ENCODE measurements around the gene CITED4. TPM values are rescaled to one million over a fixed set of nuclear protein-coding genes. Genes with fewer than 3 reads are reported as not detected.

Gene CITED4
- total RNA-seq, 1 donor from 2014 or later: 30.8 TPM

GRCh38 chr1:40877698-40878097 lies 15.5 kb upstream of the CITED4 start:
- no peak for TF ChIP-seq CTCF (IDR thresholded peaks at IDR 0.05; ENCODE audit: unreplicated experiment)
- H3K36me3 Mint-ChIP-seq (ENCODE audit: insufficient read depth): no peaks in the 10 kb centered on the region
- H3K27ac Mint-ChIP-seq: no peak overlapping the region
- peaks cover 2% of the 10 kb centered on the region for H3K4me1 Mint-ChIP-seq (ENCODE audit: low read depth)
- peaks cover 6% of the 10 kb centered on the region for H3K9me3 Mint-ChIP-seq (ENCODE audit: low read depth)
- no peak for DNase-seq (ENCODE audit: low spot score, unreplicated experiment)
- peaks cover 4% of the 10 kb centered on the region for H3K27me3 Mint-ChIP-seq
- H3K4me3 Mint-ChIP-seq (ENCODE audit: low read depth): no peak overlapping the region

GRCh38 chr1:40876891-40877290 lies 14.7 kb upstream of the CITED4 start:
- no peak overlapping the region for H3K27ac Mint-ChIP-seq
- no peak for TF ChIP-seq CTCF (IDR thresholded peaks at IDR 0.05; ENCODE audit: unreplicated experiment)

GRCh38 chr1:40876436-40876761 lies 14.2 kb upstream of the CITED4 start:
- H3K36me3 Mint-ChIP-seq (ENCODE audit: insufficient read depth): no peaks in the 10 kb centered on the region
- H3K9me3 Mint-ChIP-seq (ENCODE audit: low read depth): peaks cover 6% of the 10 kb centered on the region
- no peak overlapping the region for H3K4me3 Mint-ChIP-seq (ENCODE audit: low read depth)
- TF ChIP-seq CTCF (IDR thresholded peaks at IDR 0.05; ENCODE audit: unreplicated experiment): no peak
- H3K4me1 Mint-ChIP-seq (ENCODE audit: low read depth): peaks cover 2% of the 10 kb centered on the region
- DNase-seq (ENCODE audit: low spot score, unreplicated experiment): no peak
- no peak overlapping the region for H3K27ac Mint-ChIP-seq
- peaks cover 4% of the 10 kb centered on the region for H3K27me3 Mint-ChIP-seq

More at GRCh38 chr1:40876891-40877290, 14.7 kb upstream of the CITED4 start:
- H3K36me3 Mint-ChIP-seq (ENCODE audit: insufficient read depth): no peaks in the 10 kb centered on the region
- no peak for DNase-seq (ENCODE audit: low spot score, unreplicated experiment)
- H3K9me3 Mint-ChIP-seq (ENCODE audit: low read depth): peaks cover 6% of the 10 kb centered on the region
- H3K4me1 Mint-ChIP-seq (ENCODE audit: low read depth): peaks cover 2% of the 10 kb centered on the region
- H3K4me3 Mint-ChIP-seq (ENCODE audit: low read depth): no peak overlapping the region
- peaks cover 4% of the 10 kb centered on the region for H3K27me3 Mint-ChIP-seq

- DNase-seq (ENCODE audit: low spot score, unreplicated experiment): no peak
- Mint-ChIP-seq H3K27me3 (peaks cover 4% of the 10 kb centered on the region), H3K27ac (no peak overlapping the region), H3K4me3 (ENCODE audit: low read depth) (no peak overlapping the region), H3K4me1 (ENCODE audit: low read depth) (no peaks in the 10 kb centered on the region), H3K9me3 (ENCODE audit: low read depth) (peaks cover 13% of the 10 kb centered on the region), H3K36me3 (ENCODE audit: insufficient read depth) (no peaks in the 10 kb centered on the region)
- TF ChIP-seq CTCF (IDR thresholded peaks at IDR 0.05; ENCODE audit: unreplicated experiment): no peak
Measured at GRCh38 chr1:40873863-40874472, 11.8 kb upstream of the CITED4 start.

GRCh38 chr1:40872276-40872675 lies 10.1 kb upstream of the CITED4 start:
- Mint-ChIP-seq H3K36me3 (ENCODE audit: insufficient read depth) (no peaks in the 10 kb centered on the region), H3K9me3 (ENCODE audit: low read depth) (peaks cover 13% of the 10 kb centered on the region)

More at GRCh38 chr1:40872276-40872675, 10.1 kb upstream of the CITED4 start:
- TF ChIP-seq CTCF (IDR thresholded peaks at IDR 0.05; ENCODE audit: unreplicated experiment): no peak
- DNase-seq (ENCODE audit: low spot score, unreplicated experiment): no peak
- Mint-ChIP-seq H3K4me3 (ENCODE audit: low read depth) (no peak overlapping the region), H3K27me3 (peaks cover 4% of the 10 kb centered on the region), H3K27ac (no peak overlapping the region), H3K4me1 (ENCODE audit: low read depth) (peaks cover 3% of the 10 kb centered on the region)

All from progenitor cell of endocrine pancreas (in vitro differentiated cells).